SKM-1 (cell line): ENCODE measurements around the gene SPAG16.
"Not testable (repeated sequence)": the region's sequence is repeated elsewhere in the genome, so short reads cannot be mapped to it uniquely, and the experiment has no call there.

Experiments used
- DNase-seq: peaks from one replicate; lab custom pipeline; 2025; ENCODE audit not compliant: unreplicated experiment; lab: John Stamatoyannopoulos, UW

The SPAG16 gene

DNA sequence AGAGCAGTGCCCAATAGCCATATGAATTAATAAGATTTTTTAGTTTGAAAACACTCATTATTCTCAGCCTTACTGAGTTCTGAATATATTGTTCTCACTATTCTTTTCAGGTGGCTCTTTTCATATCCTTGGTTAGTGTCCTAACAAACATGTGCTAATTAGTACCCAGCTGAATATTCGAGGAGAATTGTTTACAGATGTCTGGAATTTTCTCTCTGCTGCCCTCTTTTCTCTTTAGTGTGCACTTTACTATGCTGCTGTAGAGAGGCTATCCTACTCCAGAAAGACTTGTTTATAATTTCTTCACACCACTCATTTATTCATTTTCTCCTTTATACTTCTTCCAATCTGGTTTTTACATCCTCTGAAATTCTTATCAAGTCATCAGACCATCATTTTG lies 405.3 kb downstream of the SPAG16 start:
- DNase-seq = no peak

DNA sequence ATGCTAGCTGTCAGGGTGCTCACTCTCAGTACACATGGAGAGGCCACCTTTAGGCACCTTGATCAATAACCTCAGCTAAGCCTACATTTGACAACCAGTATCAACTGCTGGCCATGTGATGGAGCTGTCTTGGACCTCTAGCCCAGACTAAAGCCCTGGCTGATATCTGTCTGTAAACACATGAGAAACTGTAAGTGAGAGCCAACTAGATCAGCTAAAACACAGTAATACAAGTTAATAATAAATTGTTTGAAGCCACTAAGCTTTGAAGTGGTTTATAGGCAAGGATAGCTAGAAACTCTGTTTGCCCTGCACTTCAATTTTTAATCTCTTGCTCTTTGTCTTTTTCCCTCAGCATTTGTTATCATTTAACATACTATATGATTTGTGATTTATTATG lies 407.1 kb downstream of the SPAG16 start:
- DNase-seq = no peak

DNA sequence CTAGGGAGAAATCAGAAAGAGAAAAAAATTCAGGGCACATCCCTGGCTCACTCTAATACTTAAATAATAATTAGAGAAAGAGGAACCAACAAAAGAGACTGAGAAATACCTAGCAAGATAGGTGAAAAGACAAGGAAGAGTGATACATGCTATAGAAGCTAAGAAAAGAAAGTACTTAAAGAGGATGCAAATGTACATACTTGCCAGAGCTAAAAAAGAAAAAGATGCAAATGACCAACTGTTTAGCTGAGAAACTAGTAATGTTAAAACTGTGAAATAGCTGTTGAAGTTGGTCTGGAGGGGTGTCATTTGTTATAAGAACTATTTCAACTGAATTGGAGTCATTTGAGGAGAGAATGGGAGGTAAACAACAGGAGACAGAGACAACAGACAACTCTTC lies 412.2 kb downstream of the SPAG16 start:
- DNase-seq = no peak

DNA sequence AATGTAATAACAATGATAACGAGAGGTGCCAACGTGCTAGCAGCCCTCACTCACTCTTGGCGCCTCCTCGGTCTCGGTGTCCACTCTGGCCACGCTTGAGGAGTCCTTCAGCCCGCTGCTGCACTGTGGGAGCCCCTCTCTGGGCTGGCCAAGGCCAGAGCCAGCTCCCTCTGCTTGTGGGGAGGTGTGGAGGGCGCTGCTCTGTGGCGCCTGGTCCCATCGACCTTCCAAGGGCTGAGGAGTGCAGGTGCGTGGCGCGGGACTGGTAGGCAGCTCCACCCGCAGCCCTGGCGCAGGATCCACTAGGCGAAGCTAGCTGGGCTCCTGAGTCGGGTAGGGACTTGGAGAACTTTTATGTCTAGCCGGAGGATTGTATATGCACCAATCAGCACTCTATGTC lies 417.1 kb downstream of the SPAG16 start:
- DNase-seq = not testable (repeated sequence)

DNA sequence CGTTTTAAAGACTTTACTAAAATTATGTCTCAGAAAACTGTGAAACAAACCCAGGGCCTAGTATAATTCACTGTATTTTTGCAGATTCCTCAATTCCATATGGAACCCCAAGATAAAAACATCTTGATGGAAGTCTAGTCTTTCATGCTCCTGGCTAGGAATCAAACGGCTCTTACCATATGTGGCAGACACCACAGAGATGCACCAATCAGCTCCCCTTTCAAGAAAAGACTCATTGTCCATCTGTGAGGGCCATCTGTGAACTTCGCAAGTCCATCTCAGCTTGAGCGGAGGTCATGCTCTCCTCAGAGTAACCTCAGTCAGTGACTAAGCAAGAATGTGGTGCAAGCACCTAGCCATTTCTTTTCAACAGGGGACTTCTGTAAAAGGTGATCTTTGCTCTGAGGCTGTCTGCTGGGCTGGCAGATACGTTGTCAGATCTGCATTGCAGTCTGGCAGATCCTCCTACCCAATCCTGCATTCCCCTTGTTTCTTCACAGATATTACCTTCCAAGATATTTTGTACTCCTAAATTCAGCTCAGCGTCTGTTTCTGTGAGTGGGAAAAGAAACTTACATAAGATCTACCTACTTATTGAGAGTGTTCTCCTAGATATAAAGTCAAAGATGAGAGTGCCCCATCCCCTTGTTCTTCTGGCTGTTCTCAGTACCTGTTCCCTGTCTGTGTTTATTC lies 419.3 kb downstream of the SPAG16 start:
- no peak for DNase-seq

DNA sequence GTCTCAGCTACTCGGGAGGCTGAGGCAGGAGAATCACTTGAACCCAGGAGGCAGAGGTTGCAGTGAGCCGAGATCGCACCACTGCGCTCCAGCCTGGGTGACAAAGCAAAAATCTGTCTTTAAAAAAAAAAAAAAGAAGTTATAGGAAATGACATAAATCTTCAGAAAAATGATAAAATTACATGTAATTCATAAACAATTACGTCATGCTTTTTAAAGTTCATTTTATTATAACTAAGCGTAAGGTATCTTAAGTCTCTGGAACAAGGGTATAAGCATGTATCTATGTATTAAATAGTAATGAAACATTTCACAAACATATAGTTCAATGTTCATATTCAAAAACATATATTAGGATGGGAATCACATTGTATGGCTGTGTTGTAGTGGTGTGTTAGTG lies 425.9 kb downstream of the SPAG16 start:
- no peak for DNase-seq

DNA sequence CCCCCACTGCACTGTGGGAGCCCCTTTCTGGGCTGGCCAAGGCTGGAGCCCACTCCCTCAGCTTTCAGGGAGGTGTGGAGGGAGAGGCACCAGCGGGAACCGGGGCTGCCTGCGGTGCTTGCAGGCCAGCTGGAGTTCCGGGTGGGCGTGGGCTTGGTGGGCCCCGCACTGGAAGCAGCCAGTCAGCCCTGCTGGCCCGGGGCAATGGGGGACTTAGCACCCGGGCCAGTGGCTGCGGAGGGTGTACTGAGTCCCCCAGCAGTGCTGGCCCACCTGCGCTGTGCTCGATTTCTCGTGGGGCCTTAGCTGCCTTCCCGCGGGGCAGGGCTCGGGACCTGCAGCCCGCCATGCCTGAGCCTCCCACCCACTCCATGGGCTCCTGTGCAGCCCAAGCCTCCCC lies 434.1 kb downstream of the SPAG16 start:
- DNase-seq = not testable (repeated sequence)

DNA sequence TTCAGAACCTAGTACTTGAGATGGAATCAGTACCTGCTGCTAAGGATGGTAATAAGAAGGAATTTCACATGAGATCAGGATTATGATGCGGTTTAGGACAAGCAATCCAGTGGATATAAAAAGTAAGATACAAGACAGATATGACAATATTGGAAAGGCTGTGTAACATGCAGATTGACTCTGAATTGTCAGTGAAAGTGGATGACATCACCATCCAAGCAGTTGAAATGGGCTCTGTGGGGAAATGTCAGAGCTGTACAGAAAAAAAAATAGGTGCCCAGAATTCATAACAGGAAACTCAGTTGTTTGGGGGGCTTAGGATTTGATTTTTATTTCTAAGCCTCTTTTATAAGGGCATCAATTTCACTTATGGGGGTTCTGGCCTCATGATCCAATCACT lies 438.3 kb downstream of the SPAG16 start:
- DNase-seq = no peak

DNA sequence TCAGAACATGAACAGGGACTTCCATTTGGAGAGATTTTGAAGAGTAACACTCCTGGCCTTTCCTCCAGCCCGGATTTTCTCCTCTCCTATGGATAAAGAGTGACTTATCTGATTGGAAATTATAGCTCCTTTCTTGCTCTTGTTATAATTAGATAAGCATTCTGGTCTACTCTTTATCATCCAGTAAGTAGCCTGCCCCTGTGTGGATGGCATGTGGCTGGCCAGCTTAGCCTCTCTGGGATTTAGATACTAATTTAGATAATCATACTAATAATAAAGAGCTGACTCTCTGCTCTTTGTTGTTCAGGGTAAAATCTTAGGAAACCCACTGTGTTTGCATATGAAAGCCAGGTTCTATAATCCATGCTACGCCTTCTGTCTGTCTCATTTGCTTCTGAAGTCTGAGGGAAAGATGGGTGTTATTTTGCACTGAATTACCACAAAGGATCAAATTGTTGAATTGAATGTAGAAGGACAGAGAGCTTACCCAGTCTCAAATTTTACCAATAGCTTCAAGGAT lies 438.8 kb downstream of the SPAG16 start:
- no peak for DNase-seq

DNA sequence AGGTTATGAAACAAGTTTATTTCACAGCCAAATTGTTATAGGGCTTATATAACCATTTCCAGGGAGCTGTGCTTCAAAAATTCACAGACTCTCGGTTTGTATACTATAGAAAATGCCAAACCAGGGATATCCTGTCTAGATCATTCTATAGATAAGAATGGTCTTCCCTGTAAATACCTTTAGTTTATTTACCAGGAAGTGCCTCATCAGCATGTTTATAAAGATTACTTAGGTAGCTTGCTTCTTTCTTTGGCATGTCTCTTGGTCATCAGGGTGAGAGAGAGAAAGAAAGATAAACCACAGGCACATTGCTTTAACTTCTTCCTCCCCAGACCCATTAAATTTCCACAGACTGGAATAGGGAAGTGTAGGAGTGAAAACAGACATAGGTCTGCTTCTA lies 439.4 kb downstream of the SPAG16 start:
- no peak for DNase-seq

DNA sequence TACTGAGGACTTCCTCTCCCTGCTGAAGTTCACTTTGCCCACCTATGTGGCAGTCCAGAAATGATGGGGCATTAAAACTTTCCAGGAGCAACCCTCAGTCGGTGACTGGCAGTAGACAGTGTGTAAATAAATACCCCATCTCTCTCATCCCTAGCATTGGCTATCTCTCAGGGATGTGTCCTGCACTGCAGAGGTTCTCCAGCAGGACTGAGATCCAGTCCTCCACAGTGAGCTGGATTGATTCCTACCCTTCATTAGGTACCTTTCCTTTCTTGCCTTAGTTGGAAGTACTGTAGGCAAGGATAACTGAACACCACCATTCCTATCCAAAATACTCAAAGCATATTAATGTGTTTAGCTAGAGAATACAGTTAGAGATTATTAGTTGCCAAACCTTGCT lies 441.8 kb downstream of the SPAG16 start:
- DNase-seq = no peak

DNA sequence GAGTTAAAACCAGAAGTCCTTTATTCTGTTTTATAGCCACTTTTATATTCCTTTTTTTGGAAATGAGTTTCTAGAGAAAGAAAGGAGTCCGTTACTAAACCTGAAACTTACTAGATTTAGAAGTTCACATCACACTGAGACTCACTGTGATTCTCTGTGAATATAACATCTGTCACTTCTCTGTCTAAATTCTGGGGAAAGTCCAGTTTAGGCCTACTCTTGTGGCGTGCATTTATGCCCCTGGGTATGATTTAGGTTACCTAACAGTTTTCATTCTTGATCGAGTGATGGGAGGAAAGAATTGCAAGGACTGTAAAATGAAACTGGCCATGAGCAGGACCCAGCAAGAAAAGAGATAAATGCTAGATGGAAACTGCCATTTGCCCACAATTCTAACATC lies 449.6 kb downstream of the SPAG16 start:
- DNase-seq = no peak

DNA sequence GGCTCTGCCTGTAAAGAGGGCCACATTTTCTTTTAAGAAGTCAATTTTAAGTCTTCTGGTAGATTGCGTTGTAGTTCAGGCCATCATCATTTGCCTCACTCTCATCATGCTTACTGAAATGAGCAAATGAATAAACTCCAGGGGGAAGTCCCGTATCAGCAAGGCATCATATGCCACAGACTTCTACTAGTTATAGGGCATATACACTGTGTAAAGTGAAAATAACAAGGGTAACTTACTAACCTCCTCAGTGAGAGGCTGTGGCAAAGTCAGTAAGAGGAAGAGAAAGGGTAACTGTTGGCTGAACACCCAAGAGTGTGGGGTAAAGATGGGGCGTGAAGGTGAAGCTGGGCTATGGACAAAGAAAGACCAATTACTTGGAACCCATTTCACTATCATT lies 456.2 kb downstream of the SPAG16 start:
- DNase-seq = no peak

DNA sequence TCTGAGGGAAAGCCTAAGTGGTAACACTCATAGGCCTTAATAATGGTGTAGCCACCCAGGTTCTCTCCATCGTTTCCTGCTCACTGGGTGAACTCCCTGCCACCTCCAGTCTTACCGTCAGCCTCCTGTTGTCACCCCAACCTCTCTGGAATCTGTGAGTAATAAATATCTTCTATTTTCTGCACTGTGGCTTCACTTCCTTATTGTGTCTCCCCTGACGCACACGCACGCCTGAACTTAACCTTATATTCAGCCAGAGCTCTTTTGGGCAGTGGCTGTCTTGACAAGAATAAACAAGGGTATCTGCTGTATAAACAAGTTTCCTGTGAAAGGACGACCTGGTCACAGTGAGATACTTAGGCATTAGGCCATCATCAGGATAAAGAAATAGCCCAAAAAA lies 467.2 kb downstream of the SPAG16 start:
- DNase-seq = no peak

DNA sequence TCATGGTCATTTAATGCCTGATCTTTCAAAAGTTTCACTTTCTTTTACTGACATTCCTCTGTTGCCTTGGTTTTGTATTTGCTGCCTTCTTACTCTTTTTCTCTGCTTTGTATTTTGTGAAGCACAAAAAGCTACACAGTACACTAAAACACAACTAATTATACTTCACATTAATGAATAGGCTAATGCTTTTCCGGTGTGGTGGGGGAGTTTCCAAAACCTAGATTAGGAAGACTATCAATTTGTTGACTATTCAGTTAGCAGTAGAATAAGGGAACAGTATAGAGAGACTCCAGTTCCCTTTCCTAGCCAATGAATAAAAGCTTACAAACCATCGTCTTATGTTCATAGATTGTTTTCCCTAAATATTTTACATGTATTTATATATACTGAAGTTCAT lies 468.3 kb downstream of the SPAG16 start:
- no peak for DNase-seq

DNA sequence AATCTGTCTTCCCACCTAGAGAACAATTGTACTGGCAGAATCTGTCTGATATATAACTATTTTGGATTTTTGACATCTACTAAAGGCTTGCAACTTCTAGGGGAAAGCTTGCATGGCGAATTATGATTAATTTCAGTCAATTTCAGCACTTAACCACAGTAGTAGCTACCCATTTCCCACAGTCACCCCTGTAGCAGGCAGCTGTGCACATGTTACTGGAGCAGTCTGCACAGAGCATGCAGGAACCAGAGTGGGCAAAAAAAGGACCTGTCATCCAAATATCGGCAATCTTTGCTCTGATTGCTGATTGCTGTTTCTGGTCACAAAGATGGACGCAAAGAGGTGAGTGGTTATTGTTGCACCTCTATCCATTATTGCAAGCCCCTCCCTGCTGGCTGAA lies 473.3 kb downstream of the SPAG16 start:
- no peak for DNase-seq

DNA sequence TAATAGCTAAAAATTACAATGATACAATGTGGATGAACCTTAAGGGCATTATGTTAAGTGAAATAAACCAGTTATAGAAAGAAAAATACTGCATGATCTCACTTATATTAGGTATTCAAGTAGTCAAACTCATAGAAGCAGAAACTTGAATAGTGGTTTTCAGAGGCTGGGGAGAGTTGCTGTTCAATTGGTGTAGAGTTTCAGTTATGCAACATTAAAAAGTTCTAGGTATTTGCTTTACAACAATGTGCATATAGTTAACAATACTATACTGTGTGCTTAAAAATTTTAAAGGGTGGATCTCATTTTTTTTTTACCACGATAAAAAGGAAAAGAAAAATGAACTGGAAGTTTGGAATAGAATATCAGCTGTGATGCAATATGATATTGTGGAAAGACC lies 479.1 kb downstream of the SPAG16 start:
- DNase-seq = no peak

DNA sequence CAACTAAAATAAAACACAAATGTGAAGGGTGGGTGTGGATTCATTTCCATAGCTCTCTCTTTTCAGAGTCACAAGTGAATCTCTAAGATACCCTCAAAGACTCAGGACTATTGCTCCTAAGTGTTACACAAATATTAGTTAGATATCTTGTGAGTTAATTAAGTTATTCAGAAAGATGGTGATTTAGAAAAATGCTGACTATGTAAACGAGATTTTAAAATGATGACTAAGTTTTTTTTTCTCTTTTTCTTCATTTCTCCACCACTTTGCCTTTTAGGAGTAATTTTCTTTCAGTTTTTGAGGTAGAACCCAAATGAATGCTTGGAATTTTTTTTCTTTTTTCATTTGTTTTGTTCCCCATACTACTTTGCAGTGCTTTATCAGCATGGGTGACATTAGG lies 479.7 kb downstream of the SPAG16 start:
- DNase-seq = no peak

DNA sequence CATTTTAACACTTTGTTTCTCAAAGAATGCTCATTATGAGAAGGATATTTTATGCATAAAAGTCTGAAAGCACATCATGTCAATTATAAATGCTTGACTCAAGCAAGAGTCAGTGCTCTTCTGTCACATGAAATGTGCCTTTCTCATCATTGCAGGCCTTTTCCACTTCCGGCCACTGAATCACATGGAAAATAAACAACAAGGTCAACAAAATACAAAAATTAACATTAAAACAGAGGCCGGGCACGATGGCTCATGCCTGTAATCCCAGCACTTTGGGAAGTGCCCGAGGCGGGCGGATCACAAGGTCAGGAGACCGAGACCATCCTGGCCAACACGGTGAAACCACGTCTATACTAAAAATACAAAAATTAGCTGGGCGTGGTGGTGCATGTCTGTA lies 480.6 kb downstream of the SPAG16 start:
- DNase-seq = no peak

DNA sequence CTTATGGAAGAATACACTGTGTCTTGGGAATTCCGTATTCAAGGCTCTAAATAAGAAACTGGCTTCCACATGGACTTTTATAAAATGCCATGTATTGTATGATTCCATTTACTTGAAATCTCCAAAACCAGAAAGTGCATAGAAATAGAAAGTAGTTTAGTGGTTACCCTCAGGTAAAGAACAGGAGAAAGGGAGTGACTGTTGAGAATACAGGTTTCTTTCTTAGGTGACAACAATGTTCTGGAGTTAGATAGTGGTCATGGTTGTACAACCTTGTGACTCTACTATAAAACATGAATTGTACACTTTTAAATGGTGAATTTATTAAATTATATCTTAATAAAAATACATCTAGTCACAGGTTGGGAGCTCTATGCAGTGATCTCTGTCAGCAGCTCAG lies 481.8 kb downstream of the SPAG16 start:
- DNase-seq = no peak

DNA sequence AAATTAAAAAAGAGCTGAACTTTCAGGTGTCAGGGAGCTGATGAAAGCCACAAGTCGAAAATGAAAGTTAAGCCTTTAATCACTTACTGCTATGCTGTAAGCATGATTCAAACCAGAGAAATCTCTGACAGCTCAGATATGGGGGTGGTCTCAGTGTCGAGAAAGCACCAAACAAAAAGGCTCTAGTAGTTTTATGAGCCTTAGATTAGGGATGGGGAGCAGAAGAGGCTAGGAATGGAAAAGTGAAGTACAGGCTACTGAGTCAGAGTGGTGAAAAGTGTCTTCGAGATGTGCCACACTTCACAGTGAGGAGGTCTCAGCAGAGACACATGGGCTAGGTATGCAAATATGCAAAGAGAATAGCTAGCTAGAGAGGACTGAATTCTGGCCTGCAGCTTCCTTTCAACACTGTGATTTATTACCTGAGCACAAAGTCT lies 482.2 kb downstream of the SPAG16 start:
- DNase-seq = no peak

DNA sequence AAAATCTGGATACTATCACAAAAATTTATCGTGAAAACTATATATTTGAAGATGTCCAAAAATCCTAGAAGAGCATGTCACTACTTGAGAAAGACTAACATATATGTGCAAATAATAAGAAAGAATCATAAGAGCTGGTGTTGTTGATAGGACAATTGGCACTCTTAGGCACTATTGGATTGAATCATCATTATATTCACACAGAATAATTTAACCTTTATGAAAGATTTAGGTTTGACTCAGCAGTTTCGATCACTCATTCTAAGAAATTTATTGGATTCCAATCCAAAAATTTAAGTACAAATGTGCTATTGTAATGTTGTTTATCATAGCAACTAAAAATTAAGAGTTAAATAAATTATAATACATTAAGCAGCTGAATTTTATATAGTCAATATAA lies 503.6 kb downstream of the SPAG16 start:
- DNase-seq = no peak

DNA sequence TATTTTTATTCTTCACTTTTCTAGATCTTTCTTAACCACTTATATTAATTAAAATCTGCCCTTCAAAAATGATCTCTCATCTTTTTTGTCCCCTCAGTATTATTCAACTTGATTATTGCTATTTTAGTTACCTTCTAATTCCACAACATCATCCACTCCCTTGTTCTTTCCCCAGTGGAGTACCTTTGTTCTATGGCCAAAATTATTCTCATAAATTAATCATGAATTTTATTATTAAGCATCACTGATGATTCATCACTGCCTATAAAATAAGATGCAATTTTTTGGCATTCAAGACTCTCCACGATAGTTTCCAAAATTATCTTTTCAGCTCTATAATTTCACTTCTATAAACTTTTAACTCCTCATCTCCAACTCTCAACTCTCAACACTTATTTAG lies 505.7 kb downstream of the SPAG16 start:
- DNase-seq = no peak
